ENCODE data around the gene SOBP.
"Not testable (repeated sequence)": the region's sequence is repeated elsewhere in the genome, so short reads cannot be mapped to it uniquely, and the experiment has no call there.

SOBP gene

DNA sequence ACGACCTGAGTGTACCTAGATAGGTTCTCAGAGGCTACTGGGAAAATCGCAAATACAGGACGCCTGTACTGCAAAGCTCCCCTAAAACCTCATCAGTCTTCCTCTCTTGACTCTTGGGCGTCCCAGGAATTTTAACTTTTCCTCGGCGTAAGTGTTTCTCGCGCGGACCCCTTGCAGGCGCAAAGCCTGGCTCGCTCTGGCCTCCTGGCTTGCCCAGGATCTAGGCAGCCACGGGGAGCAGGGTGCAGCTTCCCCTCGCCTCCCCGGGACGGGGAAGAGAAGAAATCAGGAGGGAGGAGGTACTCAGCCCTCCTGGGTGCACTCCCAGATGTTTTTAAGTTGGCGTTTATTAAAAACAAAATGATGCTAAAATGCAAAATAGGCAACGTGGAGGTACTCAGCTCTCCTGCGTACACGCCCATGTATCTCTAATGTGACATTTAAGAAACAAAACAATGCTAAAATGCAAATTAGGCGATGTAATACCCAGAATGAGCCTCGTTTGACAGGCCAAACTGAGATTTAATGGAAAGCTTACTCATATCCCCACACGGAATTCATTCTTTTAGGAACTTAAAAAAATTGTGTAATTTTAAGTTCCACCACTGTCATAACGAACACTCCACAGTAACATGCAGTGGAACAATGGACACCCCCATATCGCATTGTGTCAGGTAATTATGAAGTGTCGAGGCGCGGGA is 1.6 kb upstream of the SOBP start:
- no peak for DNase-seq

- peak in 2 of 5 experiments; percentile 4 to 8 for DNase-seq
These were observed 862 bp upstream of the SOBP start for GRCh38 chr6:107488875-107489635.

DNA sequence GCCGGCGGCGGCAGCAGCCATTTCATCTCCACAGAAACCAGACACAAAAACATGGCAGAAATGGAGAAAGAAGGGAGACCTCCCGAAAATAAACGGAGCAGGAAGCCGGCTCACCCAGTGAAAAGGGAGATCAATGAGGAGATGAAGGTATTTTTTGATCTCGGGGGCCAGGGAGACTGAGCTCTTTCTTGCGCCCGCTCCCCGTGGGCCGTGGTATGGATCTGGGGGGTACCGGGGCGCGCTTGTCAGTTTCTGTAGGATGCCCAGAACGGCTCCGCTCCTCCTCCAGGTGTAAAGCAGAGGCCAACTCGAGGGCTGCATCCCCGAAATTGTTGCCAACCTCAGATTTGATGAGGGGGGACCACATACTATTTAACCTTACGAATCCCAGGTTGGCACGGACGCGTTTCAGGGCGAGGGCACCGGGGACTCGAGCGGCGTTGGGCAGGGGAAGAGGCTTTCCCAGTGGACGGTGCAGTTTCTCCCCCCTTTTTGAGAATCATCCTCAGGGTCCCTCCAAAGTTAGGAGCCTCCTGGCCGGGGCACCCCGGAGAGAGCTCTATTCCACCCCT is 735 bp downstream of the SOBP start:
- no peak for DNase-seq

DNA sequence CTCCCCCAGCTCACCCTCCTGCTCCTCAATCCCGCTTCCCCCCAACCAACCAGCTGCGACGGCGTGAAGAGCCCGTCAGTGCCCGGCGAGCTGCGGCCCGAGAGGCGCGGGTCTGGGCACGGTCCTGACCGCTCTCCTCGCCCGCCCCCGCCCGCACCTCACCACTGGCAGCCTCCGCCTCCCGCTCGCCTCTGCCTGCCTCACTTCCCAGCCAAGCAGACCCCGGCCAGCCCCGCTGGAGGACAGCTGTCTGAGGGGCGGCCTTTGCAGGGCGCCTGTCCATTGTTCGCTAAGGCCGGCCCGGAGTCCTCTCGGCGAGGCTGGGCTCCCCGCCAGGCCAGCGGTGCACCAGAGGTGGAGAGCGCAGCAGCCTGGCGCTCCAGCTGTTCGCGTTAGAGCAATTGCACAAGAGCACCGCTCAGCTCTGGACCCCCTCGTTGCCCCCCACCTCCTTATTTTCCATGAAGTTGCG is 1.3 kb downstream of the SOBP start:
- peak in 2 of 5 experiments; percentile 3 for DNase-seq

GRCh38 chr6:107491760-107492660 is 2.1 kb downstream of the SOBP start:
- DNase-seq = no peak

GRCh38 chr6:107493158-107494057 is 3.5 kb downstream of the SOBP start:
- no peak for DNase-seq

DNA sequence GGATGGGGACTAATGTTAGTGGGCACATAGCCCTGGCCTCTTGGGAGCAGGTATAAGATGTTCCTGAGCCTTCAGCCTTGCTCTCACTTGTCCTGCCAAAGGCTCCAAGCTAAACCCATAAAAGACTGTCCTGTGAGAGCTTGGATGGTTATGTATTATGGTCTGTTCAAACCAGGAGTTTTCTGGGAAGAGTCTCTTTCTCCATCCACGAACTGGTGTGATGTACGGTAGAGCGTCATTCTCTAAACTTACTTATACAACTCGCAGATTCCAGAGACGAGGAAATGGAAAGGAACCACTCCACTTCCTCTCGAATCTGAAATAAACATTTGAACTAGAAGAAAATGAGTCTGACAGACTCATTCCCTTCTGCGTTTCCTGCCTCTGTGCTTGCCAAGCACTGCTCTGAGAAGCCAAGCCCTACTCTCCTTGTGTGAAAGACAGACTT is 5.3 kb downstream of the SOBP start:
- no peak for DNase-seq

- no peak for DNase-seq
These were observed 6.1 kb downstream of the SOBP start for GRCh38 chr6:107495971-107496370.

- no peak for DNase-seq
These were observed 7.2 kb downstream of the SOBP start for GRCh38 chr6:107496892-107497684.

DNA sequence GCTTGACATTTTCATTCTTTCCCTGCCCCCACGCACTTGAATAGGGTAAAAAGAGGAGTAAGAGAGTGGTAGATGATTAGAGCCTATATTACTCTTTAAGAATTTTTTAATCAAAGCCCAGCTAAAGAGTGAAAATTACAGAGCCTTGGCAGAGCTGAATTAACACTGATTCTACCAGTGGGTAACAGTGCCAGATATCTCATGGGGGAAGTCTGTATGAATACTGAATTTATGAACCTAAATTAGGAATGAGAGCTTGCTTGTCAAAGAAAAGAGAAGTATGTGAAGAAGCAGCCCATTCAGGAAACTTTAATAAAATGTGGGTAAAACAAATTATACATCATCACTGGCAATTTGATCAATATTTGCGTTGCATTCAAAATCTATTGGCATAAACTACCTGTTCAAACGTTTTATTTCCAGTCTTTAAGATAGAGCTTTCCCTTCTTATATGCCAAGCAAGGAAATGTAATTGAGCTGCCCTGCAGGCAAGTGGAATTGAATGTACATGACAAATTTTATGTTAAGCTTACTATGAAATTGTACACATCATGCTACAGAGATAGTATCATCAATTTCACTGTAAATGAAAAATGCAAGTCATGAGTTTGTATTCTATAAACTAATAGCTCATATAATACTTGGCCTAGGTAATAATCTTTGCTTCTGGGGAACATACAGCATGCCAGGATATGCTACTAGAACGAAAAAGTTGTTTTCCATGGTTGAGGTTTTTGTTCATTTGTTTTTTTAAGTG is 14.5 kb downstream of the SOBP start:
- no peak for DNase-seq

- DNase-seq = no peak
These were observed 16.2 kb downstream of the SOBP start for GRCh38 chr6:107506145-107506544.

DNA sequence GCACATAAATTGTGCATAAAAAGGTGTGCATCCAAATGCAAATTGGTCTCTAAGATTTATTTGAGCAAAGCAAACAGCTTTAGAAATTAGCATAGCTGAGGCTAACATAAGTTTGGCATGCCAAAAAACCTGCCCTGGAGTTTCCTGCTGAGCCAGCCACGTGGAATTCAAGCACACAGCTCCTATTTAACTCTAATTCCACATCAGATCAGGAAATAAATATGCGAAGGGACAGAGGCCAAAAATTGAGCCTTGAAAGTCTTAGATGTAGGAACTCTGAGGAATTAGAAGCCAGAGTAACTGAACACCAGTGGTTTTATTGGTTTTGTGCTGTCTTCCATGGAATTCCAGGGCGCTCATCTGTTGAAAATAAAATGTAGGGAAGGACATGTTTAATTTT is 19.6 kb downstream of the SOBP start:
- DNase-seq = no peak

GRCh38 chr6:107510108-107510507 is 20.2 kb downstream of the SOBP start:
- no peak for DNase-seq

DNA sequence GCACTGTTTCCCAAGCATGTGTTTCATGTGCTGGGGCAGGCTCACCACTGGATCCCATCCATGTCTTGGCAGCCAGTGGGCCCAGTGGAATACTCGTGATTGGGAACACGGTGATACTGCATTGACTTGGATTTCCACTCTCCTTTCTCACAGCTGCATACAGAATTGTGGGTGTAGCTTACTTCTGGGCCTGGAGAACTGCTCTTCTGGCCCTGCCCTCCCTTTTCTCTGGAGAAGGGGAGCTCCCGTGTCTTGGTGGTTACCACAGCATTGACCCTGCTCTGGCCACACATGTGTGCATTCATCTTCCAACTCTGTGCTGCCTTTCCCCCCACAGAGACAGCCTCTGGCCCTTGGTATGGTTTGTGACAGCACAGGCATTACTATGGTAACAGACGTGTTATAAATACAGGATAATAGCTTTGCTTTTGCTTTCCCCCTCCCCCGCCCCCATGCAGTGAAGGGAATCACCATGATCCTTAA is 21.6 kb downstream of the SOBP start:
- no peak for DNase-seq

DNA sequence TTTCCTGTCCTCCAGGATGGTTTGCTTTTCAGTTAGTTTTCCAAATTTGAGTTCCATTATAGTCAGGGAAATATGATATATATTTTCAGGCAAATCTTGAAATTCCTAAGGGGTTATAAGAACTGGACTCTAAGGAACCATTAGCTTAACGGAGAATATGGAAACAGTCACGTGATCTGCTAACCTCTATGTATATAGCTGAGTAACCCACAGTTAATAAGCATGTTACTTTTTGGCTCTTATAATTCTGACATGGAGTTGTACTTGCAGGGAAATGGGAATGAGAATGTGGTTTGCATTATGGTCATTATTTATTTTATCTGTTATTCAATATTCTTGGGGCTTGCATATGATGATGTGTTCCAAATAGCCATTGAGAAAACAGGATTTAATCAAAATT is 23.3 kb downstream of the SOBP start:
- DNase-seq = no peak

DNA sequence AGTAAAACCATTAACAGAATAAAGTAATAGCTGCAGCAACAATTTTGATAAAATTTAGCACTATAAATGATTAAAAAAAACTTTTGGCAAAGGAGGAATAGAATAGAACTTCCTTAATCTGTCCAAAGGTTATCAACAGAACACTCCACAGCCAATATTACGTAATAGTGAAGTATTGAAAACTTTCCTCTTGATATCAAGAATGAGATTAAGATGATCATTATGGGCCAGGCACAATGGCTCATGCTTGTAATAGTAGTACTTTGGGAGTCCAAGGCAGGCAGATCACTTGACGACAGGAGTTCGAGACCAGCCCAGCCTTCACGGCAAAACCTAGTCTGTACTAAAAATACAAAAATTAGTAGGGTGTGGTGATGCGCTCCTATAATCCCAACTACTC is 26.0 kb downstream of the SOBP start:
- DNase-seq = no peak

DNA sequence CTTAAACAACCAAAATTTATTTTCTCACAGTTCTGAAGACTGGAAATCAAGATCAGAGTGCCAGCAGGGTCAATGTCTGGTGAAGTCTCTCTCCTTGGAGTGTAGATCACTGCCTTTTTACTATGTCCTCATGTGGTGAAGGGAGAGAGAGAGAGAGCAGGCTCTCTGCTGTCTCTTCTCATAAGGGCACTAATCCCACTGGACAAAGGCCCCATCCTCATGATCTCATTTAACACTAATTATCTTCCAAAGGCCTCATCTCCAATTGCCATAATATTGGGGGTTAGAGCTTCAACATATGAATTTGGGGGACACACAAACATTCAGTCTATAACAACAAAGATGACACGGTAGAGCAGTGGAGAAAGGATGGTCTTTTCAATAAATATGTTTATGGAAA is 27.4 kb downstream of the SOBP start:
- no peak for DNase-seq

DNA sequence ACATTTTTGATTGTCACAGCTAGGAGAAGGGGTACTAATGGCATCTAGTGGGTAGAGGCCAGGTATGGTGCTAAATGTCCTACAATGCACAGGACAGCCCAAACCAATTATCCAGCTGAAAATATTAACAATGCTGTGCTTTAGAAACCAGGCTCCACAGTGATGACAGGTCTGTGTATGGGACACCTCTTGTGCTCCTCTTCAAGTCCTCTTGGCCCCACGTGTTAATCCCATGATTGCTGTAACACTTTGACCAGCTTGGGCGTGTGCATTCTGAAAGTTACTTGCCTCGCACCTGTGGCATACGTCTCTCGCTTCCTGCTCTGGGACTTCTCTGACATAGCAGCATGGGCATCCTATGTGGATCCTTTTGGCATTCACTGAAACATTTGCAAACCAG is 29.3 kb downstream of the SOBP start:
- DNase-seq = not testable (repeated sequence)

DNA sequence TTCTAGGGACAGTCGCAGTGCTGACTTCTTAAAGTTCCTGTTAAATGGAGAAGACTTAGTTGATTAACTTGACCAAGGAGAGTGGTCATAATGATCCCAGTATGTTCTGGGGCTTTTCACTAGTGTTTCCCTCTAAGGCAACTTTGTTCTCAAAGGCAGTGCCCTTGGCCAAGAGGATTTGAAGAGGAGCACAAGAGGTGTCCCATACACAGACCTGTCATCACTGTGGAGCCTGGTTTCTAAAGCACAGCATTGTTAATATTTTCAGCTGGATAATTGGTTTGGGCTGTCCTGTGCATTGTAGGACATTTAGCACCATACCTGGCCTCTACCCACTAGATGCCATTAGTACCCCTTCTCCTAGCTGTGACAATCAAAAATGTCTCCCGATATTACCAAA is 30.8 kb downstream of the SOBP start:
- DNase-seq = not testable (repeated sequence)
